ENCODE results near the gene TSKS. TPM values are rescaled to one million over a fixed set of nuclear protein-coding genes. Genes with fewer than 3 reads are reported as not detected.

The TSKS gene
- total RNA-seq, 1 experiment from 2014 or later = 0.48 TPM

- ChIA-PET POLR2A (interaction anchor here (0.6 to 2.1 kb wide), 4 partner anchors 42 to 92 kb away, joined by 3 to 7 read pairs (median 4); partner anchors contain the start of gene AP2A1), CTCF (interaction anchor here (0.6 to 1.0 kb wide), 5 partner anchors 58 to 277 kb away, joined by 3 to 13 read pairs (median 4); no protein-coding TSS in a partner anchor)
- TF ChIP-seq ZNF121 (CRISPR knock-in tag; IDR thresholded peaks at IDR 0.05) (no peak), ZNF416 (CRISPR knock-in tag; IDR thresholded peaks at IDR 0.05) (no peak; the same call in 1 of the 2 replicates), ETV6 (CRISPR knock-in tag; IDR thresholded peaks at IDR 0.05) (0 out of 2 replicates have a peak, but pooled peaks have one; percentile 9), ZMAT4 (CRISPR knock-in tag; IDR thresholded peaks at IDR 0.05) (no peak), ZNF281 (CRISPR knock-in tag; IDR thresholded peaks at IDR 0.05) (0 out of 2 replicates have a peak, but pooled peaks have one; percentile 17), ZBTB43 (CRISPR knock-in tag; IDR thresholded peaks at IDR 0.05) (no peak), MAX (CRISPR knock-in tag; IDR thresholded peaks at IDR 0.05) (no peak)
- Mint-ChIP-seq H3K4me1 (peaks cover 29% of the 10 kb centered on the region), H3K4me3 (peak overlapping the region; percentile 79), H3K9me3 (no peaks in the 10 kb centered on the region), H3K27ac (peak overlapping the region; percentile 74; the same call in 1 of the 2 replicates), H3K27me3 (ENCODE audit: low read depth) (peaks cover 5% of the 10 kb centered on the region; the same call in 1 of the 2 replicates), H3K36me3 (peaks cover 9% of the 10 kb centered on the region)
- peak; percentile 75 for ATAC-seq
- peak; percentile 99 for DNase-seq (ENCODE audit: low spot score)
Measured at GRCh38 chr19:49808711-49809159, 45.6 kb upstream of the TSKS start.

DNA sequence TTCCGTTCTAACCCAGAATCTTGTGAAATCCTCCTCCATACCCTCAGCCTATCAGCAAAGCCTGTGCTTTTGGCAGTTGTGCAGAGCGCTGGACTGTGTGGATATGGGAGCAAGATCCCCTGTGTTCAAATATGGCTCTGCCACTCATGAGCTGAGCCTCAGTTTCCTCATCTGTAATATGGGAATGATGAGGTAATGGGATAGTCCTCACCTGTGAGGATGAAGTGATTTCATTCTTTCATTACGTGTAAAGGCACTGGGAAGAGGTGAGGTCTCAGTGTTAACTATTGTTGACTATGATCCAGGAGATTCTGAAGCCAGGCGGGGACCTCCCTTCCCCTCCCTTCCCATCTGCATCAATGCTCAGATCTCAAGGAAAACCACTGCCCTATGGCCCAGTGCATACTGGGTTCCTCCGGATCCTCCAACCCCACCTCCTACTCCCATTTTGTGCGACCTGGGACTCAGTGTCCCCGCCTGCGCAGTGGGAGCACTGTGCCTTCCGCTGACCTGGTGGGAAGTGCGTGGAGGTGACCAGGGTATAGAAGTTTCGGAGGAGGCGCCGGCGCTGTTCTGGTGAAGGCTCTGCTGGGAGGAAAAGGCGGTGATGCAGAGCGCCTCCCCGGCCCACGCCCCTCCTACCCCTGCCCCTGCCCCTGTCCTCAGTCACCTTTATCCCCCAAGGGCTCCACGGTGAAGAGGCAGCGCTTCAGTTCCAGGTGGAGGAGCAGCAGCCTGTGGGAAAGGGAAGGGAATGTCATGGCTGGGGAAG is 45.0 kb upstream of the TSKS start:
- no peak for DNase-seq (ENCODE audit: low spot score)
- peak overlapping the region; percentile 68; the same call in 1 of the 2 replicates for H3K27ac Mint-ChIP-seq
- H3K4me3 Mint-ChIP-seq = peak overlapping the region; percentile 79
- peaks cover 5% of the 10 kb centered on the region; the same call in 1 of the 2 replicates for H3K27me3 Mint-ChIP-seq (ENCODE audit: low read depth)
- peaks cover 35% of the 10 kb centered on the region for H3K4me1 Mint-ChIP-seq
- H3K36me3 Mint-ChIP-seq = peaks cover 15% of the 10 kb centered on the region
- ChIA-PET CTCF (interaction anchor here (0.5 to 1.0 kb wide), 5 partner anchors 57 to 277 kb away, joined by 3 to 13 read pairs (median 4); no protein-coding TSS in a partner anchor), POLR2A (interaction anchor here (0.6 to 1.3 kb wide), 2 partner anchors 69 to 91 kb away, joined by 3 to 5 read pairs; no protein-coding TSS in a partner anchor)
- no peaks in the 10 kb centered on the region for H3K9me3 Mint-ChIP-seq
- ATAC-seq = peak; percentile 1; the same call in 1 of the 2 replicates
- TF ChIP-seq ZNF317 (CRISPR knock-in tag; IDR thresholded peaks at IDR 0.05; ENCODE audit: borderline replicate concordance, low read depth) = no peak
- TF ChIP-seq, protein P1, sequence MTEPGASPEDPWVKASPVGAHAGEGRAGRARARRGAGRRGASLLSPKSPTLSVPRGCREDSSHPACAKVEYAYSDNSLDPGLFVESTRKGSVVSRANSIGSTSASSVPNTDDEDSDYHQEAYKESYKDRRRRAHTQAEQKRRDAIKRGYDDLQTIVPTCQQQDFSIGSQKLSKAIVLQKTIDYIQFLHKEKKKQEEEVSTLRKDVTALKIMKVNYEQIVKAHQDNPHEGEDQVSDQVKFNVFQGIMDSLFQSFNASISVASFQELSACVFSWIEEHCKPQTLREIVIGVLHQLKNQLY (CRISPR knock-in tag; IDR thresholded peaks at IDR 0.05) = no peak
- TF ChIP-seq HMGA2 (CRISPR knock-in tag; IDR thresholded peaks at IDR 0.05) = no peak
- TF ChIP-seq ZNF121 (CRISPR knock-in tag; IDR thresholded peaks at IDR 0.05) = no peak
- TF ChIP-seq, protein P2, sequence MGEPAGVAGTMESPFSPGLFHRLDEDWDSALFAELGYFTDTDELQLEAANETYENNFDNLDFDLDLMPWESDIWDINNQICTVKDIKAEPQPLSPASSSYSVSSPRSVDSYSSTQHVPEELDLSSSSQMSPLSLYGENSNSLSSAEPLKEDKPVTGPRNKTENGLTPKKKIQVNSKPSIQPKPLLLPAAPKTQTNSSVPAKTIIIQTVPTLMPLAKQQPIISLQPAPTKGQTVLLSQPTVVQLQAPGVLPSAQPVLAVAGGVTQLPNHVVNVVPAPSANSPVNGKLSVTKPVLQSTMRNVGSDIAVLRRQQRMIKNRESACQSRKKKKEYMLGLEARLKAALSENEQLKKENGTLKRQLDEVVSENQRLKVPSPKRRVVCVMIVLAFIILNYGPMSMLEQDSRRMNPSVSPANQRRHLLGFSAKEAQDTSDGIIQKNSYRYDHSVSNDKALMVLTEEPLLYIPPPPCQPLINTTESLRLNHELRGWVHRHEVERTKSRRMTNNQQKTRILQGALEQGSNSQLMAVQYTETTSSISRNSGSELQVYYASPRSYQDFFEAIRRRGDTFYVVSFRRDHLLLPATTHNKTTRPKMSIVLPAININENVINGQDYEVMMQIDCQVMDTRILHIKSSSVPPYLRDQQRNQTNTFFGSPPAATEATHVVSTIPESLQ (CRISPR knock-in tag; IDR thresholded peaks at IDR 0.05) = no peak
- TF ChIP-seq EMX1 (CRISPR knock-in tag; IDR thresholded peaks at IDR 0.05) = no peak
- TF ChIP-seq SOX15 (CRISPR knock-in tag; IDR thresholded peaks at IDR 0.05) = no peak
- no peak for TF ChIP-seq GRHL2 (CRISPR knock-in tag; IDR thresholded peaks at IDR 0.05; ENCODE audit: insufficient replicate concordance, severe bottlenecking)
- TF ChIP-seq, protein P3, sequence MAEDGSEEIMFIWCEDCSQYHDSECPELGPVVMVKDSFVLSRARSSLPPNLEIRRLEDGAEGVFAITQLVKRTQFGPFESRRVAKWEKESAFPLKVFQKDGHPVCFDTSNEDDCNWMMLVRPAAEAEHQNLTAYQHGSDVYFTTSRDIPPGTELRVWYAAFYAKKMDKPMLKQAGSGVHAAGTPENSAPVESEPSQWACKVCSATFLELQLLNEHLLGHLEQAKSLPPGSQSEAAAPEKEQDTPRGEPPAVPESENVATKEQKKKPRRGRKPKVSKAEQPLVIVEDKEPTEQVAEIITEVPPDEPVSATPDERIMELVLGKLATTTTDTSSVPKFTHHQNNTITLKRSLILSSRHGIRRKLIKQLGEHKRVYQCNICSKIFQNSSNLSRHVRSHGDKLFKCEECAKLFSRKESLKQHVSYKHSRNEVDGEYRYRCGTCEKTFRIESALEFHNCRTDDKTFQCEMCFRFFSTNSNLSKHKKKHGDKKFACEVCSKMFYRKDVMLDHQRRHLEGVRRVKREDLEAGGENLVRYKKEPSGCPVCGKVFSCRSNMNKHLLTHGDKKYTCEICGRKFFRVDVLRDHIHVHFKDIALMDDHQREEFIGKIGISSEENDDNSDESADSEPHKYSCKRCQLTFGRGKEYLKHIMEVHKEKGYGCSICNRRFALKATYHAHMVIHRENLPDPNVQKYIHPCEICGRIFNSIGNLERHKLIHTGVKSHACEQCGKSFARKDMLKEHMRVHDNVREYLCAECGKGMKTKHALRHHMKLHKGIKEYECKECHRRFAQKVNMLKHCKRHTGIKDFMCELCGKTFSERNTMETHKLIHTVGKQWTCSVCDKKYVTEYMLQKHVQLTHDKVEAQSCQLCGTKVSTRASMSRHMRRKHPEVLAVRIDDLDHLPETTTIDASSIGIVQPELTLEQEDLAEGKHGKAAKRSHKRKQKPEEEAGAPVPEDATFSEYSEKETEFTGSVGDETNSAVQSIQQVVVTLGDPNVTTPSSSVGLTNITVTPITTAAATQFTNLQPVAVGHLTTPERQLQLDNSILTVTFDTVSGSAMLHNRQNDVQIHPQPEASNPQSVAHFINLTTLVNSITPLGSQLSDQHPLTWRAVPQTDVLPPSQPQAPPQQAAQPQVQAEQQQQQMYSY (CRISPR knock-in tag; IDR thresholded peaks at IDR 0.05) = no peak
- no peak for TF ChIP-seq NFYB (CRISPR knock-in tag; conservative IDR thresholded peaks at IDR 0.05; ENCODE audit: low read depth)
- TF ChIP-seq CREM (CRISPR knock-in tag; IDR thresholded peaks at IDR 0.05) = no peak
- TF ChIP-seq, protein P4, sequence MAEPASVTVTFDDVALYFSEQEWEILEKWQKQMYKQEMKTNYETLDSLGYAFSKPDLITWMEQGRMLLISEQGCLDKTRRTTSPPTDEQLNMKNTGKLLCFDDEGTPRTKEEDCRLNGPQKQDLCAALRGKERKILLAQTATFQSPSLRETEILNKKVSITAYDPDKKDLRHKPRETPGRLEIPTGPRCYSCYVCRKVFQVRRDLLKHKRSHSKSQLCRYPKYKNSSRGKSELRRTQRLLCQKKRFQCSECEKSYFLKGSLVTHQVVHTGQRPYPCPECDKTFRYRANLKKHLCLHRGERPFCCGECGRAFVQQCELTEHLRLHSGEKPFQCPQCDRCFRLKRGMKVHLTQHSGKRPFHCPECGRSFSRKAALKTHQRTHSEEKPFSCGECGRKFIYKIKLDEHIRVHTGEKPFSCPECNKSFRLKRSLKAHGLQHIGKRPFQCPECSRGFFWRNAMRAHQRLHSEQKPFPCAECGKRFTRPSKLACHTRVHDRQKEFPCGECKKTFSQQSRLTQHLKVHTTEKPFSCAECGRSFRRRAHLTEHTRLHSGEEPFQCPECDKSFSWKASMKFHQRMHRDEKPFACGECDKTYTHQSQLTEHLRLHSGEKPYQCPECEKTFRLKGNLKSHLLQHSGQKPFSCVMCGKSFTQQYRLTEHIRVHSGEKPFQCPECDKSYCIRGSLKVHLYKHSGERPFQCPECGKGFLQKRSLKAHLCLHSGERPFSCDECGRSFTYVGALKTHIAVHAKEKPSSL (CRISPR knock-in tag; conservative IDR thresholded peaks at IDR 0.05) = no peak

Measured in WTC11 (cell line).